AG10803 (cell line): Measurements from ENCODE around the gene DYNLRB1.

ENCODE experiments used
- DNase-seq: peaks from one replicate; pipeline ENCODE4 v3.0.0; 2010; ENCODE audit warnings: low read depth
- H3K4me3 ChIP-seq: 2 replicates; pipeline ENCODE4 v1.5.1; 2011; ENCODE audit warnings: mild to moderate bottlenecking, low read length, control low read depth
- CTCF ChIP-seq: conservative IDR thresholded peaks from 2 replicates; pipeline ENCODE4 v1.5.1; 2011; ENCODE audit warnings: mild to moderate bottlenecking, low read length, control low read depth, inconsistent platforms

The DYNLRB1 gene

GRCh38 chr20:34579979-34580940 lies 64.0 kb downstream of the DYNLRB1 start:
- H3K4me3 ChIP-seq = no peak overlapping the region
- no peak for TF ChIP-seq CTCF
- peak; percentile 49 for DNase-seq

DNA sequence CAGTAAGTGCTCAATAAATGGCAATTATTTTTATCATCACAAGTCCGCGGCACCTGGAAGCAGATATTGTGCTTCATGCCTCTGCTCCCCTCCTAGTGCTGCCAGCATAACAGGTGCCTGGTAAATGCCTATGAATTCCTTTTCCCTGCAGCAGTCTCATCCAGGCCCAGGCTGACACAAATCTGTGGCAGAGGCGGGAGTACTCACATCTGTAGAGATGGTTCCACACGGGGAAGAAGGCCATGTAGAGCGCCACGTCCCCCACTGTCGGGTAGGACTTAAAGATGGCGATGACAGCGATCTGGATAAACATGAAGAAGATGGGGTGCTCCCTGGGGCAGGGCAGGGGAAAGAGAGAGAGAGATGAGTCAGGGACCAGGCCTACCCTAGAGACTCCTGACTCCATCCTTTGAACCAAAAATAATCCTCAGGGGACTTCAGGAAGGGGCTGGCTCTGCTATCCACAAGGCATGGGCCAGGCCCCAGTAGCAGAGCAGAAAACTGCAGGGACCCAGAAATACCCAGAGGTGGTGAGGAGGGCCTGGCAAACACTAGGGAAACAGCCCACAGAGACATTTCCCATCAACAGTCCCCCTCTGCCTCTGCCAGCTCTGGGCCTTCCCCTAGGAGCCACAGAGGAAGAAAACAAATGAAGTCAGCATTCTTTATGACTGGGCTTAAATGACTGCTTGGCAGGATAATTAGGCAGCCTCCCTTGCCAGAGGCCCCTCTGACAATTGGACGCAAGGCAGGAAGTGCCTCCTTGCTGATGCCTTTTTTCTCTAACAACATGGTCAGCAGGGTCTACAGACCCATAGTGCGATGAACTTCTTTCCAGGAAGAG lies 65.3 kb downstream of the DYNLRB1 start:
- DNase-seq = peak; percentile 75
- H3K4me3 ChIP-seq = no peak overlapping the region
- TF ChIP-seq CTCF = no peak

GRCh38 chr20:34582221-34582620 lies 66.0 kb downstream of the DYNLRB1 start:
- DNase-seq = no peak
- TF ChIP-seq CTCF = no peak
- no peak overlapping the region for H3K4me3 ChIP-seq

DNA sequence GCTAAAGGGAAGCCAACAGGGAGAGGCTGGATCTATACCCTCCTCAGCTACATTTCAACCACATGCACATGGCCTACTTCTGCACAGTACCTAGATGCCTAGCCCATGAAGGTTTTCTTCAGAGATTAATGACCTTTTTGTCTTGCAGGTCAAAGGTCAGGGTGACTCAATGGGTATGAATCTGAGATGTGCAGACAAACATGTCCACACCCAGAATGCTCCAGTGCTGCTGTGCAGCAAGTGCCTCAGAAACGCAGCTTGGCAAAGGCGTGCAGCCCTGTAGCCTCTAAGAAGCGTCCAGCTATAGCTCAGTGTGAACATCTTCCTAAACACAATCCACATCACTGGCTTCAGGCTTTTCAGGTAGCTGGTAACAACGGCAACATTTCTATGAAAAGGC lies 66.7 kb downstream of the DYNLRB1 start:
- H3K4me3 ChIP-seq = no peak overlapping the region
- no peak for TF ChIP-seq CTCF
- DNase-seq = peak; percentile 31

- TF ChIP-seq CTCF = no peak
- DNase-seq = peak; percentile 32
- no peak overlapping the region for H3K4me3 ChIP-seq
Observed at GRCh38 chr20:34583544-34583943, 67.3 kb downstream of the DYNLRB1 start.

GRCh38 chr20:34585019-34585418 lies 68.8 kb downstream of the DYNLRB1 start:
- DNase-seq = no peak
- TF ChIP-seq CTCF = no peak
- no peak overlapping the region for H3K4me3 ChIP-seq
